ENCODE data around the gene PDIA5. TPM values are rescaled to one million over a fixed set of nuclear protein-coding genes. Genes with fewer than 3 reads are reported as not detected.

The PDIA5 gene
- total RNA-seq, 3 donors from 2014 or later (not counting 1 experiment from before 2014, with no cell fraction given) = 0.59 to 3.3 (median 0.63) TPM

DNA sequence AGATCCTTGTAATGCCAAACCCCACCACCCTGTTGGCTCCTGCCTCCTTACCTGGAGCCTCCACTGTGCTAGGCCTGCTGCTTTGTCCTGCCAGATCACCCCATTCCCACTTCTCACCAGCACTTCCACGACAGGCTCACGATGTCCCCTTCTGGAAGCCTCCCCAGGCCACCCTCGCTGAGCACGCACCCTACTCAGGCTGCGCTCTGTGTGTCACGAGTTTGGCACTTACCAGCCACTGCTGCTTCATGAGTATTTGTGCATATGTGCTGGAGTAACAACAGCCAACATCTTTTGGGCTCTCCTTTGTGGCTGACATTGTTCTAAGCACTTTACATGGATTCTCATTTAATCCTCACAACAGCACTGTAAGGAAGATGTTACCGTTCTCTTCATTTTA is 58.1 kb downstream of the PDIA5 start:
- no peaks in the 10 kb centered on the region for H3K36me3 Mint-ChIP-seq
- no peak overlapping the region for H3K27ac ChIP-seq (ENCODE audit: low read length)
- DNase-seq (no peak), ATAC-seq (no peak)
- no peak overlapping the region for H3K4me3 ChIP-seq (ENCODE audit: low read length)
- H3K4me1 Mint-ChIP-seq = no peaks in the 10 kb centered on the region
- no peaks in the 10 kb centered on the region for H3K9me3 ChIP-seq (ENCODE audit: control insufficient read depth, insufficient read depth, low read length)
- 98% methylated on average over 7 of the region's 7 CpGs for WGBS (ENCODE audit: insufficient coverage)
- no peak overlapping the region for H3K27ac Mint-ChIP-seq
- intact Hi-C loops (cut with micrococcal nuclease) = no loop called here
- H3K9me3 Mint-ChIP-seq = no peaks in the 10 kb centered on the region
- no peak overlapping the region for H3K4me3 Mint-ChIP-seq
- TF ChIP-seq, protein P1, sequence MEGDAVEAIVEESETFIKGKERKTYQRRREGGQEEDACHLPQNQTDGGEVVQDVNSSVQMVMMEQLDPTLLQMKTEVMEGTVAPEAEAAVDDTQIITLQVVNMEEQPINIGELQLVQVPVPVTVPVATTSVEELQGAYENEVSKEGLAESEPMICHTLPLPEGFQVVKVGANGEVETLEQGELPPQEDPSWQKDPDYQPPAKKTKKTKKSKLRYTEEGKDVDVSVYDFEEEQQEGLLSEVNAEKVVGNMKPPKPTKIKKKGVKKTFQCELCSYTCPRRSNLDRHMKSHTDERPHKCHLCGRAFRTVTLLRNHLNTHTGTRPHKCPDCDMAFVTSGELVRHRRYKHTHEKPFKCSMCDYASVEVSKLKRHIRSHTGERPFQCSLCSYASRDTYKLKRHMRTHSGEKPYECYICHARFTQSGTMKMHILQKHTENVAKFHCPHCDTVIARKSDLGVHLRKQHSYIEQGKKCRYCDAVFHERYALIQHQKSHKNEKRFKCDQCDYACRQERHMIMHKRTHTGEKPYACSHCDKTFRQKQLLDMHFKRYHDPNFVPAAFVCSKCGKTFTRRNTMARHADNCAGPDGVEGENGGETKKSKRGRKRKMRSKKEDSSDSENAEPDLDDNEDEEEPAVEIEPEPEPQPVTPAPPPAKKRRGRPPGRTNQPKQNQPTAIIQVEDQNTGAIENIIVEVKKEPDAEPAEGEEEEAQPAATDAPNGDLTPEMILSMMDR (IDR thresholded peaks at IDR 0.05) = no peak
- H3K36me3 ChIP-seq (ENCODE audit: control insufficient read depth, insufficient read depth, low read length) = no peaks in the 10 kb centered on the region
- no peaks in the 10 kb centered on the region for H3K27me3 Mint-ChIP-seq (ENCODE audit: low read depth in 2 of 2)
- H3K27me3 ChIP-seq (ENCODE audit: control insufficient read depth, insufficient read depth, low read length) = no peaks in the 10 kb centered on the region
- no peaks in the 10 kb centered on the region for H3K4me1 ChIP-seq (ENCODE audit: control insufficient read depth, insufficient read depth, low read length)

DNA sequence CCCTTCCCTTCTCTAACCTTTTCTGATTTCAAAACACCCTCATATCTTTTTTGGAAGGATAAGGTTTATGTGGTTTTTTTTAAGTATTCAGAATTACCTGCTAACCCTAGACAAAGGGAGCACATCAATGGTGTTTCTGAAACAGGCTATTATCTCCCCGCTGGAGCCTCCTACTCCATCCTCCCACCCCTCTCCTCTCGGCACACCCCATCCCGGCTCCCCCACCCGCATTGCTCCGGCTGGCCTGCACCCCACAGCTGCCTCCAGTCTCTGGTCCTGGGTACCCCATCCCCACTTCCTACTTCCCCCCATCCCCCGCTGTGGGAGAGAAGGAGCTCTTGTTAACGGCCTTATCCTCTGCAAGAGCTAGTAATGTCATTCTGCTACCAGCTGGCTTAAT is 59.2 kb downstream of the PDIA5 start:
- 79% methylated on average over 7 of the region's 7 CpGs for WGBS (ENCODE audit: insufficient coverage)
- Mint-ChIP-seq H3K36me3 (no peaks in the 10 kb centered on the region), H3K27me3 (ENCODE audit: low read depth in 2 of 2) (no peaks in the 10 kb centered on the region), H3K9me3 (no peaks in the 10 kb centered on the region), H3K4me1 (no peaks in the 10 kb centered on the region), H3K4me3 (no peak overlapping the region), H3K27ac (no peak overlapping the region)
- intact Hi-C loops (cut with micrococcal nuclease) = no loop called here
- Histone ChIP-seq H3K36me3 (ENCODE audit: control insufficient read depth, insufficient read depth, low read length) (no peaks in the 10 kb centered on the region), H3K9me3 (ENCODE audit: control insufficient read depth, insufficient read depth, low read length) (no peaks in the 10 kb centered on the region), H3K4me3 (ENCODE audit: low read length) (no peak overlapping the region), H3K27ac (ENCODE audit: low read length) (no peak overlapping the region), H3K27me3 (ENCODE audit: control insufficient read depth, insufficient read depth, low read length) (no peaks in the 10 kb centered on the region), H3K4me1 (ENCODE audit: control insufficient read depth, insufficient read depth, low read length) (no peaks in the 10 kb centered on the region)
- DNase-seq = no peak
- no peak for ATAC-seq
- TF ChIP-seq, protein P1 (IDR thresholded peaks at IDR 0.05) = no peak

DNA sequence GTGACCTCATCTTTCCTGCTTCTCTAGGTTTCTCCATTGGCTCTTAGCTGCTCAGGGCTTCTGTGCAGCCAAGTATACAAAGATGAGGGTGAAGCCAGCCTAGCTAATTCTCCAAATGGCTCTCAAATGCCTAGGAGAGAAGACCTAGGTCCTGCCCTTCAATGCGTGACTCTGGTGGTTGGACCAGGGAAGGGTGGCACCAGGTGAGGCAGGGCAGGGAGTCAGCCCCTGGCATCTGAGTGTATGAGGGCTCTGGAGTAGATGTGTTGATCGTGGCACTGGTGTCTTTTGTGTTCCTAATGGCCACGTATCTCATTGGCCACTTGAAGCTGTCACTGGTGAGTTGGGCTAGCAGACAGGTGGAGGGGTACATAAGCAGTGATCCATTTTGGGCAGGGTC is 59.8 kb downstream of the PDIA5 start:
- no peak for ATAC-seq
- no peaks in the 10 kb centered on the region for H3K27me3 ChIP-seq (ENCODE audit: control insufficient read depth, insufficient read depth, low read length)
- H3K27me3 Mint-ChIP-seq (ENCODE audit: low read depth in 2 of 2) = no peaks in the 10 kb centered on the region
- H3K4me3 Mint-ChIP-seq = no peak overlapping the region
- 84% methylated on average over 3 of the region's 3 CpGs for WGBS (ENCODE audit: insufficient coverage)
- no peaks in the 10 kb centered on the region for H3K36me3 ChIP-seq (ENCODE audit: control insufficient read depth, insufficient read depth, low read length)
- H3K27ac ChIP-seq (ENCODE audit: low read length) = no peak overlapping the region
- H3K4me1 Mint-ChIP-seq = no peaks in the 10 kb centered on the region
- no peaks in the 10 kb centered on the region for H3K9me3 ChIP-seq (ENCODE audit: control insufficient read depth, insufficient read depth, low read length)
- no peaks in the 10 kb centered on the region for H3K36me3 Mint-ChIP-seq
- TF ChIP-seq, protein P1 (IDR thresholded peaks at IDR 0.05) = no peak
- H3K4me1 ChIP-seq (ENCODE audit: control insufficient read depth, insufficient read depth, low read length) = no peaks in the 10 kb centered on the region
- intact Hi-C loops (cut with micrococcal nuclease) = no loop called here
- no peak overlapping the region for H3K4me3 ChIP-seq (ENCODE audit: low read length)
- H3K27ac Mint-ChIP-seq = no peak overlapping the region
- no peaks in the 10 kb centered on the region for H3K9me3 Mint-ChIP-seq
- no peak for DNase-seq

DNA sequence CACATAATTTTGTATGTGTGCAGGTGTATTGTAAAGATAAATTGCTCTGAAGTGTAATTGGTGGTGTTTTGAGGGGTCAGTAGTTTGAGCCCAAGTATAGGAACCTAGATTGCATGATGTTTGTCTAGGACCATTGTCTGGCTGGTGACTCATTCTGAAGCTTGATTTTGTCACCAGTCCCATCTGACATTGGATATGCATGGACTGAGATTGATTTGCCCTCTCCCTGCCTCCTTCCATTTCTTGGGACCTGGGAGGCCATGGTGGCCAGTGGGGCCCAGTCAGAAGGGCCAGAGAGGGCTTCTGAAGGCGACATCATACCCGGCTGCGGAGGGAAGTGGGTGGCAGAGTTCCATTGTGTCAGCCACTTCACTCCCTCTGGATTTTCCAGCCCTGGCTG is 62.3 kb downstream of the PDIA5 start:
- Histone ChIP-seq H3K36me3 (ENCODE audit: control insufficient read depth, insufficient read depth, low read length) (no peaks in the 10 kb centered on the region), H3K4me1 (ENCODE audit: control insufficient read depth, insufficient read depth, low read length) (no peaks in the 10 kb centered on the region), H3K27ac (ENCODE audit: low read length) (no peak overlapping the region), H3K4me3 (ENCODE audit: low read length) (no peak overlapping the region), H3K9me3 (ENCODE audit: control insufficient read depth, insufficient read depth, low read length) (no peaks in the 10 kb centered on the region), H3K27me3 (ENCODE audit: control insufficient read depth, insufficient read depth, low read length) (no peaks in the 10 kb centered on the region)
- Mint-ChIP-seq H3K36me3 (no peaks in the 10 kb centered on the region), H3K4me1 (no peaks in the 10 kb centered on the region), H3K27ac (no peak overlapping the region), H3K9me3 (no peaks in the 10 kb centered on the region), H3K27me3 (ENCODE audit: low read depth in 2 of 2) (no peaks in the 10 kb centered on the region), H3K4me3 (no peak overlapping the region)
- DNase-seq (no peak), ATAC-seq (no peak)
- 98% methylated on average over 3 of the region's 3 CpGs for WGBS (ENCODE audit: insufficient coverage)
- TF ChIP-seq, protein P1 (IDR thresholded peaks at IDR 0.05) = no peak
- intact Hi-C loops (cut with micrococcal nuclease) = no loop called here

Data from natural killer cell (primary cell).